ENCODE results near the gene ATP6V0B. TPM values are rescaled to one million over a fixed set of nuclear protein-coding genes. Genes with fewer than 3 reads are reported as not detected.

ATP6V0B gene
- total and polyA plus RNA-seq, 2 donors (not counting 3 experiments of a cell fraction or from before 2014, with no cell fraction given): 110 to 325 TPM

- ChIA-PET CTCF (interaction anchor here (1.0 to 6.9 kb wide), 2 partner anchors 8 to 187 kb away, joined by 3 to 69 read pairs; no protein-coding TSS in a partner anchor), POLR2A (no interaction called here)
- TF ChIP-seq POLR2A (IDR thresholded peaks at IDR 0.05; ENCODE audit: low read depth, low read length): no peak
- TF ChIP-seq FOS (IDR thresholded peaks at IDR 0.05; ENCODE audit: borderline replicate concordance, insufficient read depth, low read length): peak; percentile 46
- H3K4me3 ChIP-seq (replicated peaks in 1 of 3; ENCODE audit: insufficient read depth in 1 of 3, low read depth in 1 of 3, low read length in 3 of 3): no peak overlapping the region
- H3K9me1 ChIP-seq (replicated peaks; ENCODE audit: control insufficient read depth, extremely low read depth, insufficient read depth, low read length): no peaks in the 10 kb centered on the region
- no peaks in the 10 kb centered on the region for H3K9me3 ChIP-seq (replicated peaks; ENCODE audit: control insufficient read depth, insufficient read depth, low read length)
- H3K36me3 ChIP-seq (ENCODE audit: control insufficient read depth in 2 of 2, extremely low read depth in 1 of 2, insufficient read depth in 2 of 2, low read length in 2 of 2): peaks cover 0 to 6% of the 10 kb centered on the region in 2 experiments
- H3K4me2 ChIP-seq (ENCODE audit: insufficient read depth, low read length): no peak overlapping the region
- BruUV-seq (replicated peaks): no TSS peak
- intact Hi-C loops (cut with micrococcal nuclease): no loop called here
- dilution Hi-C loops (cut with MboI; ENCODE audit: extremely low pct_ligation_motif_present, low sequenced_read_pairs): no loop called here
- H4K20me1 ChIP-seq (replicated peaks; ENCODE audit: control insufficient read depth, extremely low read depth, insufficient read depth, low read length): no peaks in the 10 kb centered on the region
- no peaks in the 10 kb centered on the region for H3K27me3 ChIP-seq (ENCODE audit: control insufficient read depth in 2 of 2, insufficient read depth in 2 of 2, low read length in 2 of 2)
- H2AFZ ChIP-seq (ENCODE audit: low read depth, low read length): no peak overlapping the region
- H3K4me1 ChIP-seq (ENCODE audit: control insufficient read depth, extremely low read depth, insufficient read depth, low read length): peaks cover 11% of the 10 kb centered on the region
- FAIRE-seq (no peak), DNase-seq (ENCODE audit: low read depth, low spot score) (no peak)
- H3K9ac ChIP-seq (replicated peaks; ENCODE audit: extremely low read depth, insufficient read depth, low read length): no peak overlapping the region
- H3K79me2 ChIP-seq (ENCODE audit: control insufficient read depth, insufficient read depth, low read length): peaks cover 5% of the 10 kb centered on the region
- no peak overlapping the region for H3K27ac ChIP-seq (ENCODE audit: insufficient read depth, low read depth, low read length)
Observed at GRCh38 chr1:43951021-43951985, 23.5 kb upstream of the ATP6V0B start.

DNA sequence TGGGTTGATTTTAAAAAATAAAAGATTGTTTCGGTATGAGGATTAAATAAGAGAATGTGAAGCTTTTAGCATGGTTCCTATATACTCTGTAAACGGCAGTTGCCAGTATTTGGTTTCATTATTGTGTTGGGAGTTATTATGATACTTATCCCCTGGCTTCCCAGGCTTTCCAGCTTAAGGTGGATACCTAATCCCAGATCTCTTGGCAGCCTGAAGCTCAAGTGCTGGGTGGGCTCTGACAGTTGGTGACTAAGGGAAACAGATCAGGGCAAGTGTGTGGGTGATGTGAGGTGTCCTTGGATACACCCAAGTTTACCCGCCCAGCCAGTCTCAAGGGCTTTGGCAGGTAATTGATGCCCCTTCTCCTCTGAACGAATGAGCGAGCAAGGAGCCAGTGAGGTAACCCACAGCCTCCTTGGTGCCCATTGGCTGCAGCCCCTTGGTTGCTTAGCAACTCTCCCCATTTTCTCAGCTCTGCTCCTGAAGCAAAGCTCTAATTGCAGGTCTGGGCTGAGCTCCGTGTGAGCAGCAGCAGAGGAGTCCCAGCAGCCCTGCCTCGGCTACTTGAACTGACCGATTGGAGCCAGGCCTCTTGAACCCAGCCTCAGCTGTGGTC, 21.9 kb upstream of the ATP6V0B start:
- Histone ChIP-seq H3K9me1 (replicated peaks; ENCODE audit: control insufficient read depth, extremely low read depth, insufficient read depth, low read length) (no peaks in the 10 kb centered on the region), H3K4me3 (replicated peaks in 1 of 3; ENCODE audit: insufficient read depth in 1 of 3, low read depth in 1 of 3, low read length in 3 of 3) (no peak overlapping the region), H3K27me3 (ENCODE audit: control insufficient read depth in 2 of 2, insufficient read depth in 2 of 2, low read length in 2 of 2) (no peaks in the 10 kb centered on the region), H3K4me2 (ENCODE audit: insufficient read depth, low read length) (no peak overlapping the region), H4K20me1 (replicated peaks; ENCODE audit: control insufficient read depth, extremely low read depth, insufficient read depth, low read length) (no peaks in the 10 kb centered on the region), H3K79me2 (ENCODE audit: control insufficient read depth, insufficient read depth, low read length) (no peaks in the 10 kb centered on the region), H3K9me3 (replicated peaks; ENCODE audit: control insufficient read depth, insufficient read depth, low read length) (no peaks in the 10 kb centered on the region), H3K27ac (ENCODE audit: insufficient read depth, low read depth, low read length) (no peak overlapping the region), H3K36me3 (ENCODE audit: control insufficient read depth in 2 of 2, extremely low read depth in 1 of 2, insufficient read depth in 2 of 2, low read length in 2 of 2) (peaks cover 3 to 19% of the 10 kb centered on the region in 2 experiments), H3K9ac (replicated peaks; ENCODE audit: extremely low read depth, insufficient read depth, low read length) (no peak overlapping the region), H3K4me1 (ENCODE audit: control insufficient read depth, extremely low read depth, insufficient read depth, low read length) (peaks cover 7% of the 10 kb centered on the region), H2AFZ (ENCODE audit: low read depth, low read length) (no peak overlapping the region)
- intact Hi-C loops (cut with micrococcal nuclease) (no loop called here), dilution Hi-C loops (cut with MboI; ENCODE audit: extremely low pct_ligation_motif_present, low sequenced_read_pairs) (no loop called here)
- no peak for TF ChIP-seq MYC (IDR thresholded peaks at IDR 0.05; ENCODE audit: low read depth, low read length)
- no peak for TF ChIP-seq FOS (IDR thresholded peaks at IDR 0.05; ENCODE audit: borderline replicate concordance, insufficient read depth, low read length)
- no peak for TF ChIP-seq GATA2 (IDR thresholded peaks at IDR 0.05; ENCODE audit: insufficient read depth, insufficient read length, low read depth, low read length)
- TF ChIP-seq, protein P1, sequence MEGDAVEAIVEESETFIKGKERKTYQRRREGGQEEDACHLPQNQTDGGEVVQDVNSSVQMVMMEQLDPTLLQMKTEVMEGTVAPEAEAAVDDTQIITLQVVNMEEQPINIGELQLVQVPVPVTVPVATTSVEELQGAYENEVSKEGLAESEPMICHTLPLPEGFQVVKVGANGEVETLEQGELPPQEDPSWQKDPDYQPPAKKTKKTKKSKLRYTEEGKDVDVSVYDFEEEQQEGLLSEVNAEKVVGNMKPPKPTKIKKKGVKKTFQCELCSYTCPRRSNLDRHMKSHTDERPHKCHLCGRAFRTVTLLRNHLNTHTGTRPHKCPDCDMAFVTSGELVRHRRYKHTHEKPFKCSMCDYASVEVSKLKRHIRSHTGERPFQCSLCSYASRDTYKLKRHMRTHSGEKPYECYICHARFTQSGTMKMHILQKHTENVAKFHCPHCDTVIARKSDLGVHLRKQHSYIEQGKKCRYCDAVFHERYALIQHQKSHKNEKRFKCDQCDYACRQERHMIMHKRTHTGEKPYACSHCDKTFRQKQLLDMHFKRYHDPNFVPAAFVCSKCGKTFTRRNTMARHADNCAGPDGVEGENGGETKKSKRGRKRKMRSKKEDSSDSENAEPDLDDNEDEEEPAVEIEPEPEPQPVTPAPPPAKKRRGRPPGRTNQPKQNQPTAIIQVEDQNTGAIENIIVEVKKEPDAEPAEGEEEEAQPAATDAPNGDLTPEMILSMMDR (IDR thresholded peaks at IDR 0.05; ENCODE audit: extremely low read depth in 1 of 2, insufficient read depth in 1 of 2, low read depth in 1 of 2, low read length in 2 of 2): no peak
- no peak for TF ChIP-seq POLR2A (IDR thresholded peaks at IDR 0.05; ENCODE audit: low read depth, low read length)
- TF ChIP-seq EZH2 (IDR thresholded peaks at IDR 0.05; ENCODE audit: borderline replicate concordance, low read depth, low read length, severe bottlenecking): no peak
- DNase-seq (ENCODE audit: low read depth, low spot score) (no peak), FAIRE-seq (no peak)
- ChIA-PET CTCF (interaction anchor here (1.7 kb wide), 1 partner anchor 95 kb away, joined by 4 read pairs; no protein-coding TSS in a partner anchor), POLR2A (no interaction called here)
- BruUV-seq (replicated peaks): no TSS peak
